Measurements from ENCODE around the gene CCT6B.

DNA sequence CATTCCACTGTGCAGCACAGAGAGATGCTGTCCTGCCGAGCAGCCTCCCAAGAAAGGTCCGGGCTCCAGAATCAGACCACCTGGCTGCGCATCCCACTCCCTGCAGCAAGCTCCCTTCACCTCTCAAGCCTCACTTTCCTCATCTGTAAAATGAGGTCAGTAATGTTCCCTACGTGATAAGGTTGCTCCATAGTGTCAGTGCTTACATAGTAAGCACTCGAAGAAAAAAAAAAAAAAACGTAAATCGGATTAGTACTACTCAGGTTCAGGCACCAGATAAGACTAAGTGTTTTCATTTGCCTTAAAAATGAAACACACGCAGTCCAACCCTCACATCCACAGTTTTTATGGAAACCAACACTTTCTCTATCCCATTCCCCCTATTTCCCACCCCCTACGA is 76.7 kb downstream of the CCT6B start:
- TF ChIP-seq, protein P1, sequence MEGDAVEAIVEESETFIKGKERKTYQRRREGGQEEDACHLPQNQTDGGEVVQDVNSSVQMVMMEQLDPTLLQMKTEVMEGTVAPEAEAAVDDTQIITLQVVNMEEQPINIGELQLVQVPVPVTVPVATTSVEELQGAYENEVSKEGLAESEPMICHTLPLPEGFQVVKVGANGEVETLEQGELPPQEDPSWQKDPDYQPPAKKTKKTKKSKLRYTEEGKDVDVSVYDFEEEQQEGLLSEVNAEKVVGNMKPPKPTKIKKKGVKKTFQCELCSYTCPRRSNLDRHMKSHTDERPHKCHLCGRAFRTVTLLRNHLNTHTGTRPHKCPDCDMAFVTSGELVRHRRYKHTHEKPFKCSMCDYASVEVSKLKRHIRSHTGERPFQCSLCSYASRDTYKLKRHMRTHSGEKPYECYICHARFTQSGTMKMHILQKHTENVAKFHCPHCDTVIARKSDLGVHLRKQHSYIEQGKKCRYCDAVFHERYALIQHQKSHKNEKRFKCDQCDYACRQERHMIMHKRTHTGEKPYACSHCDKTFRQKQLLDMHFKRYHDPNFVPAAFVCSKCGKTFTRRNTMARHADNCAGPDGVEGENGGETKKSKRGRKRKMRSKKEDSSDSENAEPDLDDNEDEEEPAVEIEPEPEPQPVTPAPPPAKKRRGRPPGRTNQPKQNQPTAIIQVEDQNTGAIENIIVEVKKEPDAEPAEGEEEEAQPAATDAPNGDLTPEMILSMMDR (IDR thresholded peaks at IDR 0.05; ENCODE audit: insufficient read depth, low read length, poor library complexity, severe bottlenecking) = no peak
- no peak for TF ChIP-seq EZH2phosphoT487 (conservative IDR thresholded peaks at IDR 0.05; ENCODE audit: low read length)

Data from SU-DHL-6 (cell line).